GM03348 (cell line): Measurements from ENCODE around the gene TRIM42.

Source experiments
- DNase-seq: peaks from one replicate; pipeline ENCODE4 v3.0.0; 2012; ENCODE audit warnings: low spot score

The TRIM42 gene

DNA sequence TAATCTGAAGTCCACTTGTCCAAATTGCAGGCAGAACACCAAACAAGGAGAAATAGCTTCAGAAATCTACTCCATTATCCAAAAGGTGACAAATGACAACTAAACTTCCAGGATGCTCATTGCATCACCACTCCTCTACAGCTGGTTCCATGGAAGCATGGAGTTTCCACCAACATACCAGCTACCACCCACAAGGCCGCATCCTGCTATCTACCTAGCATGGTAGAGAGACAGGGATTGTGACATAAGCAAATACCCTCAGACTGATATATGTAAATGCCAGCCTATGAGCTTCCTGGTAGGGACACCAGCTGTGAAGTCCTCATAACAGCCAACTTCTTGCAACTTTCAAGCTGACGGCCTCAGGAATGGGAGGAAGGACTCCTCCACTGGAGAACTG lies at the start of gene TRIM42:
Gene TRIM42, plus strand, starts transcription at position 301 of the 400 bp plus-strand sequence. CDS start 166 bp downstream, outside the sequence.
- DNase-seq = no peak

DNA sequence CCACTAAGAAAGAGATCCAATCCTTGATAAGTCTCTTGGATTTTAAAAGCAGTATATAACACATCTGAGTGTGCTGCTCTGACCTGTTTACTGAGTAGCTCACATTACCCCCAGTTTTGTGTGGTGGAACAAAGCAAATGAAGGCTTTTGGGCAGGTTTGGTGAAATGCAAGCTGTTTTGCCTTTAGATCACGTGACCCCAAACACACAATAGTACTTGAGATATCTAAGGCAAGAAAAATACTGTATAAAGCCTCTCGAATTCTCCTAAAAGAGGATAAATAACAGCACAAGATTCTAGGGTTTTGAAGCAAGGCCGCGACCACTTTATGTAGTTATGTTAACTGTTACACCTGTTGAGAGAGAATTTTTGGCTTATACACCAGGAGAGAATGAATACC lies 49.3 kb upstream of the TRIM42 start:
- DNase-seq = no peak

DNA sequence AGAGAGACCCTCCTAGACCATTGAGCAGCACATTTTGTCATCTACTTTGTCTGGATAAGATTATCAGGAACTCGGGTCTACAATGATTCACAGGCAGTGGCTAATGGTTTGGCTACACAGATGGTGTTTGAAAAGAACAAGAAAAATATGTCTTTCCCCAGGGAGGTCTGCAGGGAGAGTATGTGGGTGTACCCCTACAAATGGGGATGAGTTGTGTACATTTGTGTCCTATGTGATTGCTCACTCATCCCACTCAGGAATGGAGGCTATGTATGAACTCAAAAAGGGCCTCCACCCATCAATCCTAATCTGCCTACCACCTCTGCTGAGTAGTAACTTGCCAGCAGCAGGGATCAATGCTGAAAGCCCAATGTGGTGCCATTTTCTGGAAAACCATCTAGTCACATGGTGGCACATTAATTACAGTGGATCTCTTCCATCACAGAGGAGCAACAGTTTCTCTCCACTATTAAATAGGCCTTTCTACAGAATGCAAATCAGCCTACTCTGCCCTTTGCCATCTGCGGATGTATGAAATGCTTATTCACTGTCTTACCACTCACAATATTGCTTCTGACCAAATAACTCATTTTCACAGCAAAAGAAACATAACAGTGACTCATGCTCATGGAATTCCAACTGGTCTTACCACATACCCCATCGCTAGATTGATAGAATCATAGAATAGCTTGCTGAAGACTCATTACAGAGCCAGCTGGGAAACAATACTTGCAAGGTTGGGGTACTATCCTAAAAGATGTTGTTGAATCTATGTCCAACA lies 48.3 kb upstream of the TRIM42 start:
- peak; percentile 56 for DNase-seq

DNA sequence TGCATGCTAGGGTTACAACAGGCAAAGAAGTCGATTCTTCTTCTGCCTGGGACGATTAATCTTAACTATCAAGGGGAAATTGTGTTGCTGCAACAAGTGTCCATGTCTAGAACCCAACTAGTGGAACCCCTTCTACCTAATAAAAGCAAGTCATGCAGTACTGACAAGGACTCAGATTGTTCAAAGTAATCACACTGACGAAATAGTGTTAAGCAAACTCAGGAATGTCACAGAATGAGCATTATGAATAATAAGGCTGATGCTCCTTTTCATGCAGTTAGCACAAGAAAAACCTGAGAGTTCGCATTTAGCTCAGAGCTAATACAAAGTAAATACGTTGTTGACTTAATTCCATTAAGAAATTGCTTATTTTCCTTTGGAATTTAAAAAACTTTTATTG lies 47.5 kb upstream of the TRIM42 start:
- DNase-seq = no peak

DNA sequence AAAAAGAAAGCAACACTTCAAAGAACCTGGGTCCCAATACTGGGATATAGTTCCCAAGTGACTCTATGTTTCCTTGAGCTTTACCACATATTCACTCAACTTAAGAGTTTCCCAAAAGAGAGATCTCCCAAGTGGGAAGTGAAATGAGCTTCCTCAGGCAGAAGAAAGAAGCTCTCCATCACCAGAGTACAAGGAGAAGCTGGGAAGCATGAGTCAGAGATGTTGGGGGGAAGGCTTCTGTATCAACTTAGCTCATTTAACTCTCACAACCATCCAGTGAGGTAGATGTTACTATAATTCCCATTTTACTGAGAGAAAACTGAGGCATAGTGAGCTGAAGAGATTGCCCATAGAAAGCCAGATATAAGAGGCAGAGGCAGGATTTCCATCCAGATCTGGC lies 47.0 kb upstream of the TRIM42 start:
- no peak for DNase-seq

DNA sequence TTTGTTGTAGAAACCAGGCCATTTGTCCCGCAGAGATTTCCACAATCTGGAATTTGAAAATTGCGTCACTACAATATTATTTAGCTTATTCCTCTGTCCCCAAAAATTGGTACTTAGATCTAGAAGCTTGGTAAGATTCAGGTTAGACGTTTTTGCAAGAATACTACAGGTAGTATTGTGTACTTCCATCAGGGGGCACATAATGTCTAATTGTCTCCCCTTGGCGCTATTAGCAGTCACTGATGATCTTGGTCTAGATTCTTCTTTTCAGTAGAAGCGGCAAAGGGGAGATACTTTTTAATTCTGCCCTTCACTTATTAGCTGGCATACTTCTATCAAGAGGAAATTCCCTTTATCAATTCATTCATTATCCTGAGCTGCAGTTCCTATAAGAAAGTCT lies 42.6 kb upstream of the TRIM42 start:
- DNase-seq = no peak

DNA sequence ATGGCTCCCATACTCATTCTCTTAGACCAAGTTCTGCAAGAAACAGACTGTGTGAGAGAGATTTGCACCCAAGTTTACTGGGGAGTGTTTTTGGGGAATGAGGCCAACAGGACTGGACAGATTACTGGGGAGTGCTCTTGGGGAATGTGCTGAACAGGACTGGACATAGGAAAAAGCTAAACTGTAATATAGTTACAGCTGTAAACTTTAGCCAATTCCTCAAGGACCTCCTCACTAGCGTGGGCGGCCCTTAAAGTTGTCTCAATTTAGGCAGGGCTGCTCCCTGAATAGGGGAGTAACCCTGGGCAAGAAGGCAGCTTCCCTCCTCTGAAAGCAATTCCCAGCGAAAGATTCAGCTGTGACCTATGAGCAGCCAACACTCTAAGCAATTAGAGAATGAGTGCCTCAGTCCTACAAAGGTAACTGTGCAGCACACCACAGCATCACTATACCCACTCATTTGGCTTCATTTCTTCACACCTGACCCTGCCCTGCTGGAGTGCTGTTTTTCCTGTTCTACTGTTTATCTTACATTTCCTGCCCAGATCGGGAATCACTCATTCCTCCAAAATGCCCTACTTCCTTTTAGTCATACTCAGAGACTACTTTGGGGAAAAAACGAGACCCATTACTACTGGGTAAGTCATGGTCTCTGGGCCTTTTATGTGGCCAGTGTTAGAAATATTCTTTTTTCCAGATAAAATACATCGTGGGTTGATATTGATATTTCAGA lies 41.3 kb upstream of the TRIM42 start:
- DNase-seq = no peak

DNA sequence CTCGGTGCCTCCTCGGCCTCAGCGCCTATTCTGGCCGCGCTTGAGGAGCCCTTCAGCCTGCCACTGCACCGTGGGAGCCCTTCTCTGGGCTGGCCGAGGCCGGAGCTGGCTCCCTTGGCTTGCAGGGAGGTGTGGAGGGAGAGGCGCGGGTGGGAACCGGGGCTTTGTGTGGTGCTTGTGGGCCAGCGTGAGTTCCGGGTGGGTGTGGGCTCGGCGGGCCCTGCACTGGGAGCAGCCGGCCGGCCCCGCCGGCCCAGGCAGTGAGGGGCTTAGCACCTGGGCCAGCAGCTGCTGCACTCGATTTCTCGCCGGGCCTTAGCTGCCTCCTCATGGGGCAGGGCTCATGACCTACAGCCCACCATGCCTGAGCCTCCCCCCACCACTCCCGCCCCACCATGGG lies 26.6 kb upstream of the TRIM42 start:
- no peak for DNase-seq

DNA sequence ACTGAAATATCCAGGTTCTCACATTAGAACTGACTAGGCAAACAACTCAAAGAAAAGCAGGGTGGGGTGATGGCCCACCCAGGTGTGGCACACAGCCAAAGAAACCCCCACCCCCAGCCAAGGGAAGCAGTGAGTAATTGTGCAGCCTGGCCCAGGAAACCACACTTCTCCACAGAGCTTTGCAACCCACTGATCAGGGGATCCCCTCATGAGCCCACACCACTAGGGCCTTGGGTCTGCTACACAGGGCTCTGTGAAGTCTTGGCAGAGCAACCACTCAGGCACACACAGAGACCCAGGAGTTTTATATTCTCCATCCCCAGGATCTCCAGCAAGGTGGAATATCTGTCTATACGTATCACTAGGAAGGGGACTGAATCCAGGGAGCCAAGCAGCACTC lies 22.2 kb upstream of the TRIM42 start:
- DNase-seq = no peak

DNA sequence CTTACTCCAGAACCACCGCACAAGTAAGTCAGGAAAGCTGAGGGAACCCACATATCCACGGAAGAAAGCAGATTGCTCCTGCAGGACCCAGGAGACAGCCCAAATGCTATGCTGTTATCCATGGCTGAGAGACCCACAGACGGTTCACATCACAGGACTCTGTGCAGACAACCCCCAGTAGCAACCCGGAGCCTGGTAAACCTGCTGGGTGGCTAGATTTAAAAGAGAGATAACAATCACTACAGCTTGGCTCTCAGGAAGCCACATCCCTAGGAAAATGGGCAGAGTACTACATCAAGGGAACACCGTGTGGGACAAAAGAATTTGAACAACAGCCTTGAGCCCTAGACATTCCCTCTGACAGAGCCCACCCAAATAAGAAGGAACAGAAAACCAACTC lies 13.8 kb upstream of the TRIM42 start:
- no peak for DNase-seq

DNA sequence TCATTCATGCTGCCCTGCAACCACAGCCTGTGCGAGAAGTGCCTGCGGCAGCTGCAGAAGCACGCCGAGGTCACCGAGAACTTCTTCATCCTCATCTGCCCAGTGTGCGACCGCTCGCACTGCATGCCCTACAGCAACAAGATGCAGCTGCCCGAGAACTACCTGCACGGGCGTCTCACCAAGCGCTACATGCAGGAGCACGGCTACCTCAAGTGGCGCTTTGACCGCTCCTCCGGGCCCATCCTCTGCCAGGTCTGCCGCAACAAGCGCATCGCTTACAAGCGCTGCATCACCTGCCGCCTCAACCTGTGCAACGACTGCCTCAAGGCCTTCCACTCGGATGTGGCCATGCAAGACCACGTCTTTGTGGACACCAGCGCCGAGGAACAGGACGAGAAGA lies 4.7 kb downstream of the TRIM42 start:
- DNase-seq = no peak

DNA sequence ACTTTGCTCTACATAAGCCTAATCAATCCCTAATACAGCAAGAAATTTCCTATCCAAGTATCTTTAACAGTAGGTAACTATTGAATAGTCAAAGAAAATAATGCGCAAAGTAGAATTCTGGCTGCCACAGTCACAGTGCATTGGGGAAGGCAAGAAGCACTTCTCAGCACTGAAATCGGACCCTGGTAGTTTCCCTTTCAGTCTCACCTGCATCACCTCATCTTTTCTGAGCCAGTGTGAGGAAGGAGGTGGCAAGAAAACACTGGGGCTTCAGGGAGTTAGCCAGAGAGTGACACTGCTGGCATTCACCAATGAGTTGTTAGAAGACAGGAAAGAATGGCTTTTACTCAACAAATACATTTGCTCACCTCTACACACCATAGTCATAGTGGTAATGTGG lies 8.3 kb downstream of the TRIM42 start:
- no peak for DNase-seq

DNA sequence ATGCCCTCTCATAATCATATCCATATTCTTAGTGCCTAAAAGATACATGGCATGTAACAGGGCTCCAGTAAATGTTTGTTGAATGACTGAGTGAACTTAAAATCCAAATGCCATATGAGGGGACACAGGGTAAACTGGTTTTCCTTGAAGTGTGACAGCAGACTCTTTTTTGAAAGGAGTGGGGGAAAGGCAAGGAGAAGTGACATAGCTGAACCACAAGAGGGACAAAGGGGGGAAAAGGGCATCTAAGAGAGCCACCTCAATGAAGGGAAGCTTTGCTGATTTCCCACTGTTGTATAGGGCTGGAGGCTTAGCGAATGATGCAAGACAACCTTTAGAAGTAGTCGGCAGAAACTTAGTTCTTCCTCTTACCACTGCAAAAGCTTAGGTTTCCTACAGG lies 9.1 kb downstream of the TRIM42 start:
- no peak for DNase-seq

DNA sequence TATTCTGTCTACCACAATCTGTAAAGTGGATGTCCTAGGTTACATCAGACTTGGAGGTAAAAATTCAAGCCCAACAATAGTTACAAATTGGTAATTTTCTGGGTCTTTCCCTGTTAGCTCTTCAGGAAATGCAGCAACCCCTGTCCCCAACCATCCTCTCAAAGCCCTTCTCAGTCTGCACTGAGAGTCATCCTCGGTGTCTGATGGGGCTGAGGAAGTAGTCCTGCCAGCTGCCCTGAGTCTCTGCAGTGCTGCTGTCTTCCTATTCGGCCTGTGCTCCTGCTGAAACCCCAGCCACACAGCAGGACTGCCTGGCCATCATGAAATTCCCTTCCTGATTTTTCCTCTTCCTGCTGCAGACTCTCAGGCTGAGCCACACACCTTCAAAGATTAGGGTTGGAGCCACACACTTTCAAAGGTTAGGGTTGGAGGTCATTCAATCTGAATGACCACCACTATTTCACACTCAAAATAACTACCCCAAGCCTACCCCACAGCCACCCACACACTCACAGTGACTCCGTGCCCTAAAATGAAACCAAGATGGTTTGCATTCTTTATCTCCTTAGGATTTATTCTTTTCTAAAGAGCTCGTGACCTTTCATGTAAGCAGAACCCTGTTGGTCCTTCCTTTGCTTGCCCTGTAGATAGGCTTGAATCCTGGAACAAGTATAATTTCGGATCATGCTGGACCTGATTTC lies 17.6 kb downstream of the TRIM42 start:
- no peak for DNase-seq

DNA sequence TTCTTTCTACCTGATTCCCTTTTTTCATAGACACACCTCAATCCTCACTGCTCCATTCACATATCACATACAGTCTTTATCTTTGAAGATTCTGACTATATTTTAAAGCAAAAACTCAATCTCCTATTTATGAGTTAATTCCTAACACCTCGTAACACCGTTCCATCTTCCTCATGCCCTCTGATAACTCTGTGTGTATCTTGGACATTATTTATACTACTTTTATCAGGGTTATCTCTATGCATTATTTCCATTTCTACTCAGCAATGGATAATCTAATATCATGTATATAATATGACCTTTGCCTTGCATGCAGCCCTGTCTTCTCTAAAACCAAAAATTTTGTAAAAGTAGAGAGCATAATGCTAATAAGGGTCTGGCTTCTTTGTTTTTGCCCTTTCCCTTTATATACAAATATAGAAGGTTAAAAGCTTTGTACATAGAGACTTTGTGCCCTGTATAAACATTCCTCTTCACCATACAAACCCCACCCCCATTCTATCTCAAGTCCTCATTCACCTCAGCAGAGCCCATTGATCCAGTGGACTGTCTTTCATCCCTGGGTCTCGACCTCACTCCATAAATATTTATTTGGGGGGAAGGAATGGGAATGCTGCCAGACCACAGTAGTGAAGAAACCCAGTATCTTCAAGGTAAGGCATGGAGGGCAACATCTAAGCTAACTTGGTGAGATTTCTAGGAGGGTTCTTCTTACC lies 21.8 kb downstream of the TRIM42 start:
- no peak for DNase-seq

DNA sequence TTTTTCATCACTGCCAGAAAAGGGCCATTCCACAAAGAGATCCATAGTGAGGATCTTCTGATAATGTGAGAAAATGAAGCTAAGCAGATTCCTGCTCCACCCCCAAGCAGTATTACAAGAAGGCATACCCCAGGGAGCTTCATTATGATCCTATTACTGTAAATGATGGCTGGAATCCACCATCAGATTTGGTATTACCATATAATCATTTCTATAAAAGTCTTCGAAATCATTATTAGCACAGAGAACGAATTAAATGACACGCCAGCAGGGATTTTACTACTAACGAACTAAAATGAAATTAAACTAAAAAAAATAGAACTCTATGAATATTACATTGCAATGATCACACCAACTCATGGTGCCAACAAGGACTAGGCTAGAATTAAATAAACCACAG lies 24.4 kb downstream of the TRIM42 start:
- no peak for DNase-seq

DNA sequence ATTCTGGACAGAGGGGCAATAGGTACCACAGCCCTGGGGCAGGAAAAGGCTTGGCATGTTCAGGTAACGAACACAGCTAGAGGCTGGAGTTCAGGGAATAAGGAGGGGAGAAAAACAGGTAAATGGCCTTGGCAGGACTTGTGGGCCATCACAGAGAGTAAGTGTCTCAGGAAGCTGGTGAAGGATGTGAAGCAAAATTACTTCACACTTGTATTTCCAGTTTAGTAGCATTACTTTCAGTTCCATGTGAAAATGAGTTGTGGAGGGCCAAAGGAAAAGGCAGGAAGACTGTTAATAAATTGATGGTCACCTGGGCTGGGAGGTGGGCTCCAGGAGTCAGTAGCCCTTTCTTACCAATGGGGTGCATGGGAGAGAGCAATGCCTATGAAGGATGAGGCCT lies 25.6 kb downstream of the TRIM42 start:
- DNase-seq = no peak

DNA sequence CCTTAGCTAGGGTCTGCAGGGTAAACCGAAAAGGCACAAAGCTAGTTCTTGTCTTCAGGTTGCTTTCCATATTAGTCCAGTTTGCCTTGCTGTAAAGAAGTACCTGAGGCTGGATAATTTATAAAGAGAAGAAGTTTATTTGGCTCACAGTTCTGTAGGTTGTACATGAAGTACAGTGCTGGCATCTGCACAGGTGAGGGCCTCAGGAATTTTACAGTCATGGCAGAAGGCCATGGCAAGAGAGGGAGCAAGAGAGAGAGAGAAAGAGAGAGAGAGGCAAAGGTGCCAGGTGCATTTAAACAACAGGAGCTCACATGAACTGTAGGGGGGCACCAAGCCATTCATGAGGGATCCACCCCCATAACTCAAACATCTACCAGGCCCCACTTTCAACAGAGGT lies 26.9 kb downstream of the TRIM42 start:
- DNase-seq = no peak

DNA sequence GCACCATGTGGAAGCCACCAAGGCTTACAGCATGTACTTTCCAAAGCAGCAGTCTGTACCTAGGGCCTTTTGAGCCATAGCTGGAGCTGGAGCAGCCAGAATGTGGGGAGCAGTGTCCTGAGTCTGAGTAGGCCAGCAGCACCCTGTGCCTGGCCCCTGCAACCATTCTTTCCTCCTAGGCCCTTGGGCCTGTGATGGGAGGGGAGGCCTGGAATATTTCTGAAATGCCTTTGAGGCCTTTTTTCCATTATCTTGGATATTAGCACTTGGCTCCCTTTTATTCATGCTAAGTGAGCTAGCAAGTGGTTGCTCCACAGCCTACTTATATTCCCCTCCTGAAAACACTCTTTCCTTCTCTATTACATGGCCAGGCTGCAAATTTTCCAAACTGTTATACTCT lies 28.1 kb downstream of the TRIM42 start:
- DNase-seq = no peak

DNA sequence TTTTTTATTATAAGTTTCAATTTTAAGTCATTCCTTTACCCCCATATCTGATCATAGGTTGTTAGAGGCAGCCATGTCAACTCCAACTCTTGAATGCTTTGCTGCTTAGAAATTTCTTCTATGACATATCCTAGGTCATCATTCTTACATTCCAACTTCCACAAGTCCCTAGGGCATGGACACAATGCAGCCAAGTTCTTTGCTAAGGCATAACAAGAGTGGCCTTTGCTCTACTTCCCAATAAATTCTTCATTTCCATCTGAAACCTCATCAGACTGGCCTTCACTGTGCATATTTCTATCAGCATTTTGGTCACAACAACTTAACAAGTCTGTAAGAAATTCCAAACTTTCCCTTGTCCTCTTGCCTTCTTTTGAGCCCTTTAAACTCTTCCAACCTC lies 28.5 kb downstream of the TRIM42 start:
- no peak for DNase-seq

DNA sequence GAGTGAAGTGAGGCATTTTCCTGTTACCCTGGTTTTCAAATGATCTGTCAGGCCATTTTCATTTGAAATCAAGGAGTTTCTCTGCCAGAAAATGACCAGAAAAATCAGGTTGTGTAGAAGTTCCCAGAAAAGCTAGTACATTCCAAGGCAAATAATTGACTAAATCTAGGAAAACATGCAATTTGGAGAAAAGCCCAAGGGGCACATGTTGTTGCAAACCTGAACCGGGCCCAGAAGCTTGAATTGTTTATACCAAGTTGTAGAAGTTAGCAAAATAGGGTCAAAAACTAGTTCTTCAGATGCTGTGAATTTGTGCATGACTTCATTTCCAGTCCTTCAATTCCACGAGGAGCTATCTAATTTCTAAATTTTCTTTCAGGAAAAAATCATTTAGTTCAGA lies 31.0 kb downstream of the TRIM42 start:
- DNase-seq = no peak

DNA sequence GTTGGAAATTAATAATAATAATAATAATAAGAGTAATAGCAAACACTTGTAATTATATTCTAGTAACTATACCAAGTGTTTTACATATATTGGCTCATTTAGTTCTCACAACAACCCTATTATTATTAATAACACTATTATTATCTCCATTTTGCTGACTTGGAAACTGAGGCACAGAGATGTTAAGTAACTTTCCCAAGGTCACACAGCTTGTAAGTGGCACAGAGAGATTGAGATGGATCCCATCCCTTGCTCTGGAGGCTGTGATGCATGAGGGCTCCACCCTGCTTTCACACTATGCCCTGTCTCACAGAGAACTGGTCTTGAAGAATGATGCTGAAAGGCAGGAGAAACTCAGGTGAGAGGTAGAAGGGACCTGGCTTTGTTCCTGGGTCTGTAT lies 31.9 kb downstream of the TRIM42 start:
- DNase-seq = no peak
